Activated effector memory CD4-positive, alpha-beta T cell treated with anti-CD3 and anti-CD28 coated beads, Interleukin-2, amount 50 U/mL, for 16 hours (primary cell): ENCODE measurements around the gene HAS3.

Experiments
- DNase-seq: peaks from one replicate; pipeline ENCODE4 v3.0.0-alpha.2; 2020

Gene HAS3

DNA sequence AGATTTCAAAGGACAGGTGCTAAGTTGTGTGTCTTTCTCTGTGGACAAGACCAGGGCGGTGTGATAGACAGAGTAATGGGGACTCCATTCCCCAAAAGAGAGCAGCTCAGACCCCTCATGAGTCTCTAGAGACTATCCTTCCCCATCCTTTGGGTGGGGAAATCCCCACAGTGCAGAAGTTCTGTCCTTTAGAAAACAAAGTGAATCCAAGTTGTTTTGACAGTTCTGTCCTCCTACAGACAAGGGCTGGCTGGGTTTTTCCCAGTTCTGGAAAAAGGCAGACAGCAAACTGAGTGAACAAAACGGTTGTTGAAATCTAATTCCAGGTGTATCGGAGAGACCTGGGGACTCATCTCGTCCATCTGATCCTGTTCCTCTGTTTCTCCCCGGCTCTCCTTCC, 11.0 kb upstream of the HAS3 start:
- DNase-seq: no peak

DNA sequence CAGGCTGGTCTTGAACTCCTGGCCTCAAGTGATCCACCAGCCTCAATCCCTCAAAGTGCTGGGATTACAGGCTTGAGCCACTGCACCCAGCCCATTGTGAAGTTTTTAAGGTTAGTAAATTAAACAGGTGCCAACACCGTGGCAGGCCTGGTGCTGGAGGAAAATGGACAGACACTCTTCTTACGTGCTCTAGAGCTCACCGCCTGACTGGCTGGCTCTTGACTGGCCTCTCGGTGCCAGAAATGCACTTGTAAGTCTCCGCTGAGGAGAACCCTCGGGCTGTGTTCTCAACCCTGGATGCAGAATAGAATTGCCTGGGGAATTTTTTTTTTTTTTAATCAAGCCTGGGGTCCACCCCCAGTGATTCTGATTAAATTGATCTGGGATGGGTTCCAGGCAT, 10.3 kb upstream of the HAS3 start:
- DNase-seq: no peak

DNA sequence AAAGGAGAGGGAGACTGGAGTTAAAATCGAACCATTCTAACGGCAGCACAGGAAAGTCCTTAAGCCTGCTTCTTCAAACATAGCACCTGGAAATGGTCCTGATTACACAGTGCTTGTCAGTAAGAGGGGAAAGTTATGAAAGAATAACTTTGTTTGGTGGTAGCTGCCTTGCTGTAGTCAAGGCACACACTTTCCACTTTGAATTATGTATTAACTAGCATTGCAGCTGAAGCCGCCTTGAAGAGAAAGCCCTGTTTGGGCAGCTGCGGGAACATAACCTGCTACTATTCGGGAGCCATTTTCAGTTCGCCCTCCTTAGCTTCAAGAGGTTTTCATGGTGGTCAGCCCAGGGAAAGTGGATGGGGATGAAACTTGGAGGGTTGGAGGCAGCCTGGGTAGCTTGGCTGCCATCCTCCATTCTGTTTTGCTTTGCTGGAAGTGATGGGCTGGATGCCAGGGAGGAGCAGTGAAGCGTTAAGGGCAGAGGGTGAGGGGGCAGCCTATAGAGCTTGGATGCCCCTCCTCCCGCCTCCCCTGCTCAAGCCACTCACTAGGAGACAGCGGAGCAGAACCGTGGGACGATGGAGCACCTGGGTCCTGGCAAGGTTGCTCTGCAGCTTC, 5.3 kb upstream of the HAS3 start:
- DNase-seq: no peak

DNA sequence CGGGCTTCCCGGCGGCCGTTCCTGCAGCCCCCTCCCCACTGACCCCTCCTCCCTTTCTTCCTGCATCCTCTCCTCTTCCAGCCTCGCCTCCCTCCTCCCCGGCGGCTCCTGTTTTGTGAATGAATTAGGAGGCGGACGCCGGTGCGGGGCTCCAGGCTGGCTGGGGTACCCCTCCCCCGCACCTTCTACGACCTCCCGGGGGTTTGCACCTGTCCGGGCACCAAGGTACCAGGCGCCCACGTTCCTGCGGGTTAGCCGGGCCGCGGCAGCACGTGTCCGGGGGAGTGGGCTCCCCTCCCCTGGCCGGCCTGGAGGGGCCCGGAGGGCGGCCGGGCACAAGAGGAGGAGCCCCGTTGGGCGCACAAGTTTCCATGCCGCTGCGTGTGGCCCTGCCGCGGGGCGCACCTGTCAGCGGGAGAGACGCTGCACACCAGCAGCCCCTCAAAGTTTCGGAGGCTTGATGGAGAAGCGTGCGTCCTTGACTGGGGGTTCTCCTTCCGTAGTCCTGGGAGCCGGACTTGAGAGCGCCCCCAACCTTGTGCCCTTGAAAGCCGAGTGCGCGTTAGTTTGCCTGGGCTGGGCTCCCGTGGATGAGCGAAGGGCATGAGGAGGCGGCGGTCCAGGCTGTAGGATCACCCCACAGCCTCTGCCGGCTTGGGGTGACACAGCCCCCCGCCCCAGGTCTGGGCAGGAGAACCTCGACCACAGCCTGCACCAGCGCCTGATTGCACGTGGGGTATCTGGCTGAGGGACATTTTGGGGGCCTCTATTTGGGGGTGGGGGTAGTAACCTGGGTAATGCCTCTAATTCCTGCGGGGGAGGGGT, 1.2 kb downstream of the HAS3 start:
- no peak for DNase-seq

DNA sequence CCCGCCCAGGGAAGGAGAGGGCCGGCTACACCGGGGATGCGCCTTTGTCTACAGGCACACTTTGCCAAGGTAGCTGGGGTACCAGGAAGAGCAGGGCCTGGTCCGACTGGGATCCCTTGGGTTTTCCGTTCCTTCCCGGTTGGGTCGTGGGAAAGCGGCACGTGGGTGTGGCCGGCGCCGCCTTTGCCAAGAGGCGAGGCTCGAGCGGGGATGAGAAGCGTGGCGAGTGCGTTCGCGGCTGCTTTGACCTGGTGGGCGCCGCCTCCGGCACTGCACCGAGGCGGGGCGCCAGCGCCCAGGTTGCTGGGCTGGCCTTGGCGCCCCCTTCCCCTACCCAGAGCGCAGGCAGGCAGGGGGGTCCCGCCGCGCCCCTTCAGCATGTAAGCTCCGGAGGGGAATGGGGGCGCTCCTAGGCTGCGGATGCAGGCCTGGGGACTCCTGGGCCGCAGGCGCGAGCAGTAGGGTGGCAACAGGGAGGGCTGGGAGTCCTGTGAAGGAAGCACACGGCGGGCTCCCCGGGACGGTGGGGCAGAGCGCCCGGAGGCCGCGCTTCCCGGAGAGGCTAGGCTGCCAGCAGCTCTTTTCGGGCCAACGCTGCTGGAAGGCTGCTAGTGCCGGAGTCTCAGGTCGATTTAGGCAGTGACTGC, 2.0 kb downstream of the HAS3 start:
- DNase-seq: no peak

DNA sequence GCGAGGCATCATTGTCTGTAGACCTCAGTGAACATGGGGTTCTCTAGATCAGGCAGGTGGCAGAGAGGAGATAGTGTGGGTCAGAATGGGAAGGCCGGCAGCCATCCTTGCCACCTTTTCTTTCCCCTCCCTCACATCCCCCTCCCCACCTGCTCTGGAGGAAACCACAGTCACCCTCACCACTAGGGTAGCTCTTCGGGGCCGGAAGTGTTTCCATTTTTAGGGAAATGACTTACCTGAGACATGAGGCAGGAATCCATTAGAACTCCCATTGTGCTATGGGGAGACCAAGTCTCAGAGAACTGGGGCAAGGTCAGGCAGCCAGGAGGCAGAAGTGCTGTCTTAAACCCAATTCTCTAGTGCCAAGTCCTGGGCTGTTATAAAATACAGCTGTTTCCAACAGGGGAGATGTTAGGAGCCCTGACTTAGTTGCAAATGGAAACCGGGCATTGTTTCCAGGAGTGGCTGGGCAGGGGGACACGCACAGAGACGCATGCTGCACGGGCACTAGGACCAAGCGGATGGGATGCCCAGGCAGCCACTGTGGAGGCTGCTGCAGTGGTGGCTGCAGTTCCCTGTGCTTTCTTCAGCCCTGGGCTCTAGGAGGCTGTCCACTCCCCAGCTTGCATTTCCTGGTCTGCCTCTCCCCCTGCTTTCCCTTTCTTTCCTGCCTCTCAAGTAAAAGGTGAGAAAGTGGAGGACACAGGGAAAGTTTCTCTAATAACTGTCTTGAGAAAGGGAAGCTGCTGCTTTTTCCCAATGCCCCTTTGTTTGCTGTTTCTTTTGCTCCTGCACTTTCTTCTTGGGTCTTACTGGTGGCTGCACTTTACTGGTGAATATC, 2.8 kb downstream of the HAS3 start:
- DNase-seq: no peak

DNA sequence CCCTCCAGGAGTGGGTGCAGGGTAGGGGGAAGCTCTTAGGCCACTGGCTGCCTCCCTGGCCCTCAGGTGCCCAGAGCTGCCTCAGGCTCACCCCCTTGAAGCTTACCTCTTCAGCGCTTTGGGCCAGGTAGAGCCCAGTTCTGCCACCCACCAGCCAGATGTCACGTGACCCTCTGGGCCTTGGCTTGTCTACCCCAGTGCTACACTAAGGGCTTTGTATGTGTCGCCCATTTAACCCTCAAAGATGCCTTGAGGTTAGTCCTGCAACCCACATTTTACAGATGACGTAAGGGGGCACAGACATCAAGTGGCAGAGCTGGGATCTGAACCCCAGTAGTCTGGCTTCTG, 3.4 kb downstream of the HAS3 start:
- no peak for DNase-seq

DNA sequence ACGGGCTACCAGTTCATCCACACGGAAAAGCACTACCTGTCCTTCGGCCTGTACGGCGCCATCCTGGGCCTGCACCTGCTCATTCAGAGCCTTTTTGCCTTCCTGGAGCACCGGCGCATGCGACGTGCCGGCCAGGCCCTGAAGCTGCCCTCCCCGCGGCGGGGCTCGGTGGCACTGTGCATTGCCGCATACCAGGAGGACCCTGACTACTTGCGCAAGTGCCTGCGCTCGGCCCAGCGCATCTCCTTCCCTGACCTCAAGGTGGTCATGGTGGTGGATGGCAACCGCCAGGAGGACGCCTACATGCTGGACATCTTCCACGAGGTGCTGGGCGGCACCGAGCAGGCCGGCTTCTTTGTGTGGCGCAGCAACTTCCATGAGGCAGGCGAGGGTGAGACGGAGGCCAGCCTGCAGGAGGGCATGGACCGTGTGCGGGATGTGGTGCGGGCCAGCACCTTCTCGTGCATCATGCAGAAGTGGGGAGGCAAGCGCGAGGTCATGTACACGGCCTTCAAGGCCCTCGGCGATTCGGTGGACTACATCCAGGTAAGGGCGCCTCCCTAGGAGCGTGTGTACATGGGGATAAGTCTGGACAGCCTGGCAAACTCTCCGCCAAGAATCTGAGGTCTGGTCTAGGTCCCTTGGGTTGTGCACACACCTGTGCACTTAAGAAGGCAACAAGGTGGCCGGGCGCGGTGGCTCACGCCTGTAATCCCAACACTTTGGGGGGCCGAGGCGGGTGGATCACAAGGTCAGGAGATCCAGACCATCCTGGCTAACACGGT, 4.2 kb downstream of the HAS3 start:
- DNase-seq: no peak

DNA sequence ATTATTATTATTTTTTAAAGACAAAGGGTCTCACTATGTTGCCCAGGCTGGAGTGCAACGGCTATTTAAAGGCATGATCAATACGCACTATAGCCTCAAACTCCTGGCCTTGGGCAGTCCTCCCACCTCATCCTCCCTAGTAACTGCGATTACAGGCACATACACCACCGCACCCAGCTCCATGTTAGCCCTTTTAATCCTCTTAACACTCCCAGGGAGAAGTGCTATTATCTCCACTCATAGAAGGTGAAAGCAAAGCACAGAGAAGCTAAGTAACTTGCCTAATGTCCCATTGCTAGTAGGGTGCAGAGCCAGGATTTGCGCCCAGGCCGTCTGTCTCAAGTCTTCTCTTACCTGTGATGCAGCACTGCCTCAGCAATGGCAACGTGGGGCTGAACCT, 5.0 kb downstream of the HAS3 start:
- no peak for DNase-seq

DNA sequence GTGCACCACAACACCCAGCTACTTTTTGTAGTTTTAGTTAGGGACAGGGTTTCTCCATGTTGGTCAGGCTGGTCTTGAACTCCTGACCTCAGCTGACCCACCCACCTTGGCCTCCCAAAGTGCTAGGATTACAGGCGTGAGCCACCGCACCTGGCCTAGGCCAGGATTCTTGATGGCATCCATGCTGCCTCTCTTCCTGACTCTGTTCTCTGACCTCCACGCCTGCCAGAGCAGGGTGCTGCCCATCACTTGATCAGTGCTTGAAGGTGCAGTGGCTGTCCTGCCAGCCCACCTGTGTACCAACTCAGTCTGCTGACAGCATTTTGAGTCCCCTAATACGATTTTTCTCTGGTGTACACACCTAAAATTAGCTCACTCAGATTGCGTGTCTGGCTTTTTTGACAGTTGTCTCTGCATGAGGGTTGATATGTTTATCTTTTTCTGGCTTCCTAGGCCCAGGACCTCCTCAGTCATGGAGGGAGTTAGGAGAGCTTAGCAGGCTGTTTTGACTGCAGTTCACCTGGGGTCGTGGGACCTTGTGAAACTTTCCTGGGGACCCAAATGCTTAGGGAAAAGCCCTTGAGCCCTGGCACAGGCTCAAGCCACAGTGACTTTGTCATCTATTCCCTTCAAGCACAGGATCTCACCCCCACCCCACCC, 5.9 kb downstream of the HAS3 start:
- no peak for DNase-seq

DNA sequence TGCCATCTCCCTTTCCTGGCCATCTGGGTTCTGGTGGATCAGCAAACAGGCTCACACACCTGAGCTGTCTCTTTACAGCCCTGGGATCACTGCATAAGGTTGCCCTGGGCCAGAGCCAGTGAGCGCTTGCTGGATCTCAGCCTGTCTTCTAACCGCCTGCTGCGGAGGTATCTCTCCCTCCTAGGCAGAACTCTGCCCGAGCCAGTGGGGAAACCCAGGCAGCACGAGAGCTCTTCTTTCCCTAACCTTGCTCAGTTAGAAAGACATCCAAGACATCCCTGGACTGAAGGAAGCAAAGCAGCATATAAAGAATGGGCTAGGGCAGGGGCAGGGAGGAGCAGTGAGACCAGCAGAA, 6.4 kb downstream of the HAS3 start:
- no peak for DNase-seq

DNA sequence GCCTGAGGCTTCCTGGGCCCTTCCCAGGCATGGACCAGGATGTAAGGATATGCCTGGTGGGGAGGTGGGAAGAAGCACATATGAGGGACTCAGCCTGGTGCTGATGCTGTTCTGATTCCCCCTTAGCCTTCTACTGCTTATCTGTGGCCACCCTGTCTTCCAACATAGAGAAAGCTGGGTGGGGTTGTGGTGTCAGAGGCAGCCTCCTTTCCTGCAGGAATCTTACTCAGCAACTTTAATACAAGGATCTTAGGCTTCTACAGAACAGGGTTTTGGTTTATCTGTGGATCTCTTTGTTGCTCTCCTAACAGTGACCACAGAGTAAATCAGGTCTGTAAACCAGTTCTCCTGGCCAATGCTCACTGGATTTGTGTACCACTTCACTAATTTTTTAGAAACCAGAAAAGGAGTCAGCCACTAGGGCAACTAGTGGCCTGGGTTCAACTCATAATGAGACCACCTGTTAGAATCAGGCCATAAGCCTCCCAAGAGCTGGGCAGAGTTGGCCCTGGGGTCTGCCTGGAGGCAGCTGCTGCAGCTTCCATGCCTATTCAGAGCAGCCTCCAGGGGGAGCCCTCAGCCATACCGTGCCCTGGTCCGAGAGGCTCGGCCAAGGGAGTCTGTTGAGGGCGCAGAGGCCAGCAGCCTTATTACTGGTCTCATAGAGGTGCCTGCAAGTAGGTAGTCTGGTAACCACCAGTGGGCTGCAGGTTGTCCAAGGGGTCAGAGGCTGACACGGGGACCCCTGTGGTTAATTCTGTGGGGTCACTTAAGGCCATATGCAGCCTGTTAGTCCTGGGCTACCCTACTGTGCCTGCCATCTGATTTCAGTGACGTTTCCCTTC, 7.1 kb downstream of the HAS3 start:
- DNase-seq: peak; percentile 80

DNA sequence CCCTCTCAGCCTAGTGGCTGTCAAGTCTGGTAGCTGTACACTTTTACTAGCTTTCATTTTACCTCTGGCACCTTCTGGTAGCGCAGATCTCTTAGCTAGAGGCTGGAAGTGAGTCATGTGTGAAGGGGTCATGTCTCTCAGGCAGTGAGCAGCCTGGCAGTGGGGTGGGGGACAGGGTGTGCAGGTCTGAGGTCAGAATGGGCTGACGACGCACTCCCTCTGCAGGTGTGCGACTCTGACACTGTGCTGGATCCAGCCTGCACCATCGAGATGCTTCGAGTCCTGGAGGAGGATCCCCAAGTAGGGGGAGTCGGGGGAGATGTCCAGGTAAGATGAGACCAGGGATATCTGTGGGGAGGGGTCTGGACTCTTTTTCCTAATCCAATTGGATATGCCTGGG, 7.8 kb downstream of the HAS3 start:
- no peak for DNase-seq

DNA sequence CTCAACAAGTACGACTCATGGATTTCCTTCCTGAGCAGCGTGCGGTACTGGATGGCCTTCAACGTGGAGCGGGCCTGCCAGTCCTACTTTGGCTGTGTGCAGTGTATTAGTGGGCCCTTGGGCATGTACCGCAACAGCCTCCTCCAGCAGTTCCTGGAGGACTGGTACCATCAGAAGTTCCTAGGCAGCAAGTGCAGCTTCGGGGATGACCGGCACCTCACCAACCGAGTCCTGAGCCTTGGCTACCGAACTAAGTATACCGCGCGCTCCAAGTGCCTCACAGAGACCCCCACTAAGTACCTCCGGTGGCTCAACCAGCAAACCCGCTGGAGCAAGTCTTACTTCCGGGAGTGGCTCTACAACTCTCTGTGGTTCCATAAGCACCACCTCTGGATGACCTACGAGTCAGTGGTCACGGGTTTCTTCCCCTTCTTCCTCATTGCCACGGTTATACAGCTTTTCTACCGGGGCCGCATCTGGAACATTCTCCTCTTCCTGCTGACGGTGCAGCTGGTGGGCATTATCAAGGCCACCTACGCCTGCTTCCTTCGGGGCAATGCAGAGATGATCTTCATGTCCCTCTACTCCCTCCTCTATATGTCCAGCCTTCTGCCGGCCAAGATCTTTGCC, 9.0 kb downstream of the HAS3 start:
- DNase-seq: no peak

DNA sequence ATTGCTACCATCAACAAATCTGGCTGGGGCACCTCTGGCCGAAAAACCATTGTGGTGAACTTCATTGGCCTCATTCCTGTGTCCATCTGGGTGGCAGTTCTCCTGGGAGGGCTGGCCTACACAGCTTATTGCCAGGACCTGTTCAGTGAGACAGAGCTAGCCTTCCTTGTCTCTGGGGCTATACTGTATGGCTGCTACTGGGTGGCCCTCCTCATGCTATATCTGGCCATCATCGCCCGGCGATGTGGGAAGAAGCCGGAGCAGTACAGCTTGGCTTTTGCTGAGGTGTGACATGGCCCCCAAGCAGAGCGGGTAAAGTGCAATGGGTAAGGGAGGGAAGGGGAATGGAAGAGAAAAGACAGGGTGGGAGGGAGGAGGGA, 9.5 kb downstream of the HAS3 start:
- DNase-seq: no peak

DNA sequence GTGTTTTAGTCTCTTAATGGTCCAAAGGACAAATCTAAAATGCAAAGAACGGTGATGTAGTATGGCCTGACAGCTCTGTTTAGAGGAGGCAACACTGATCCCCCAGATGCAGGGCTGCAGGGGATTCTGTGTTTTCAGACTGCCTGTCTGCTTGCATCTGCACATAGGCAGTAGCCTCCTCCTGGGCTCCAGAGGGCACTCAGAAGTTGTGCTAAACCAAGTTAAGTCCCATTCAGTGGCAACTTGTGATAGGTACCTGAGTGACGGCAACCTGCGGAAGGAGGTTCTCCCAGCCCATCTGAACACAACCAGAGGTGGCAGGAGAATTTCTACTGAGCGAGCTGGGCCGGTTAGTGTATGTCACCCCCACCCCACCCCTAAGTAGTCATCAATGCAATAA, 9.9 kb downstream of the HAS3 start:
- no peak for DNase-seq

DNA sequence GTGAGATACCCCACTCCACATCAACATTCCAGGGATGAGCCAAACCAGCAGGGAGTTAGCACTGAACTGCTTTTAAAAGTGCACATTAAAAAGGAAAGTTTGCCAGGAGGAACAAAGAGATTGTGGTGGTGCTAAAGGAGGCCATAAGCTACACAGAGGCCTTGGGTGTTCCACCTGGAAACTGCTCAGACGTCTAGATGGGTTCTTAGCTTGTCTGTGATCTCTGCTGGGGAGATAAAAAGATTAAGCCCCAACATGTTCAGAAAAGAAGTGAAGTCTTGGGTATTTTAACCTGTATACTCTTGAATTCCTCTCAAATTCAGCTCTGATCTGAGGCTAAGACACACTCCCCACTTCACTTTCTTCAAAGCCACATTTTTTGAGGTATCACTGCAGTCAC, 10.4 kb downstream of the HAS3 start:
- no peak for DNase-seq

DNA sequence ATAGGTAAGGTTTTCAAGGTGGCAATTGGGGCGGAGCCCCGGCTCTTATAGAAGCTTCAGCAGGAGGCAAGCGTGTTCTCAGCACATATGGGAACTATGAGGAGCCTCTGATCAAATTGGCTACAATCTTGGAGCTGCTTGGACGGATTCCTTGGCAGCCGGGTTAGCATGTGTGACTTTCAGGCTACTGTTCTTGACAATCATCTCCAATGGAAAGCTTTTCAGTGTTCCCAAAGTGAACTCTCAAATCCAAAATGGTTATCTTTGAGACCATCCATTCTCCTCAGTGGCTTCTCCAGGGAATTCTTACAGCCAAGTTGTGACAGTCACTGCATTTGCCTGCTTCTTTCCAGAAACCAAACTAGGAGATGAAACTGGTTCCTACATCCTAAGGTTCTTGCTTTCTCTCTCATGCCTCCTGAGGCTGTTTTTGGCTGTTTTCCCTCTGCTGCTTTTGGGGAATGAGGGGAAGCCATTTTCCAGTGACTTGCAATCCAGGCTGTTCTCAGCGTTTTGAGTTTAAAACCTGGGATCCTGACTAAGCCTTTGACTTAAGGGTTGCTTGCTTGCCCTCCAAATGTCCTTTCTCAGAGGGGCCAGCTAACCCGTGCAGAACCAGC, 10.9 kb downstream of the HAS3 start:
- DNase-seq: no peak

DNA sequence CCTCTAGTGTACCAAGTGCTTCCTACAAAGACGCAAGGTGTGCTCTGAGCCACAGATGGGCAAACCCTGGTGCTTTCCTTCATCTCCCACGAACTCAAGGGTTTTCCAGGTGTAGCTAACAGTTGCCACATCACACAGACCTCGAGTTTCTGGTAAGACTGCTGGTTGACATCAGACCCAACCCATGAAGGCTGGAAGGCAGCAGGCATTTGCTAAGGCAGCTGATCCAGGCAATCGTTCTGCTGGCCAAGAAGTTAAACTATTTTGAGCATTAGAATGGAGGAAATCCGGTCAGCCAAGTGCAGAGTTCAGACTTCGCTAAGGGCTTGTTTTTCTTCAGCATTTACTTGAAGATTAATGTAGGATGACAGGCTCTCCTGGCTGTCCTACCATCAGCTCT, 11.5 kb downstream of the HAS3 start:
- DNase-seq: no peak

DNA sequence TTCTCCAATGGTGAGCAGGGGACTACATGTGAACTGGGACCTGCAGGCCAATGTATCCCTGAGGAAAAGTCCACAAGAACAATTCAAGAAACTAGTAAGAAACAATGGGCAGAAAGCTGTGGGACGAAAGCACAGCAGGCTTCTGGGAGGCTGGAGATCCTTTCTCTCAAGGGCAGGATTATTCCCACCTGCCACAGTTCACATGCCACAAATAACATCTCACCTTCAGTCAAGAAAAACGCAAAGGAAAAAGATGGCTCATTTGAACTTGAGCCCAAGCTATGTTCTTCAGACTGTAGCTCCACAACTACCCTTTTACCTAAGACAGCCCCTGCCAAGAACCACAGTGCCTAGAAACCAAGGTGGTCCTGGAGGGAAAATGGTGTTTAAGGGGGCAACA, 13.0 kb downstream of the HAS3 start:
- no peak for DNase-seq
